Vagina (tissue), 2 donors: ENCODE data around the gene GLIPR1L1.

Experiments
- POLR2AphosphoS5 ChIP-seq, 2 donors: sonication (generic); formaldehyde crosslinking; IDR thresholded peaks; one replicate each; pipeline ENCODE4 v1.9.0; 2017; ENCODE audit warnings: antibody characterized with exemption in 2 of 2, mild to moderate bottlenecking in 2 of 2, low read depth in 1 of 2; ENCODE audit not compliant: insufficient read depth in 1 of 2
- TF ChIP-seq, protein P1 (sequence below), 3 experiments: fragments of 450-650 bp in 2 of 3; fragments of 200-600 bp in 1 of 3; sonication (generic) in 1 of 3; IDR thresholded peaks; one replicate each; pipeline ENCODE4 v1.5.1; 2017 to 2019; ENCODE audit warnings: antibody characterized with exemption in 3 of 3, mild to moderate bottlenecking in 2 of 3, moderate library complexity in 2 of 3

DNA sequence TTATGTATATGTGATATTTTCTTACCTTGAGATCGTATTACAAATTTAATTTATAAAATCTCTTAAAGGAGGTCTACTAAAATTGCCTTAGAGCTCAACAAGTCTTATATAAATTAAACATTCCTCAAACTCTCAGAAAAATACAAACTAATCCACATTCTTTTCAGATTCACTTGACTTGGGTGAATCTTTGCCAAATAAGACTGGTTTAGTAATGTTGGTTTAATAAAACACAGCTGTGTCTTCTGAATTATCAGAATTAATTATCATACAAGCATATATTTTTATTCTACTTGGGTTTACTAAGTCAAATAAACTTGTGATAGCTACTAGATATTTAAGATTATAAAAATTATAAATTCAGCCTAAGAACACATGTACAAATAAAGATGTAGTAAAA lies 69.8 kb downstream of the GLIPR1L1 start:
- TF ChIP-seq, protein P1, sequence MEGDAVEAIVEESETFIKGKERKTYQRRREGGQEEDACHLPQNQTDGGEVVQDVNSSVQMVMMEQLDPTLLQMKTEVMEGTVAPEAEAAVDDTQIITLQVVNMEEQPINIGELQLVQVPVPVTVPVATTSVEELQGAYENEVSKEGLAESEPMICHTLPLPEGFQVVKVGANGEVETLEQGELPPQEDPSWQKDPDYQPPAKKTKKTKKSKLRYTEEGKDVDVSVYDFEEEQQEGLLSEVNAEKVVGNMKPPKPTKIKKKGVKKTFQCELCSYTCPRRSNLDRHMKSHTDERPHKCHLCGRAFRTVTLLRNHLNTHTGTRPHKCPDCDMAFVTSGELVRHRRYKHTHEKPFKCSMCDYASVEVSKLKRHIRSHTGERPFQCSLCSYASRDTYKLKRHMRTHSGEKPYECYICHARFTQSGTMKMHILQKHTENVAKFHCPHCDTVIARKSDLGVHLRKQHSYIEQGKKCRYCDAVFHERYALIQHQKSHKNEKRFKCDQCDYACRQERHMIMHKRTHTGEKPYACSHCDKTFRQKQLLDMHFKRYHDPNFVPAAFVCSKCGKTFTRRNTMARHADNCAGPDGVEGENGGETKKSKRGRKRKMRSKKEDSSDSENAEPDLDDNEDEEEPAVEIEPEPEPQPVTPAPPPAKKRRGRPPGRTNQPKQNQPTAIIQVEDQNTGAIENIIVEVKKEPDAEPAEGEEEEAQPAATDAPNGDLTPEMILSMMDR (IDR thresholded peaks at IDR 0.05): no peak
- TF ChIP-seq POLR2AphosphoS5 (IDR thresholded peaks at IDR 0.05; ENCODE audit: insufficient read depth in 1 of 2, low read depth in 1 of 2): no peak
